GM19328 (cell line): Measurements from ENCODE around the gene PLCB1.
"Not testable (repeated sequence)": the region's sequence is repeated elsewhere in the genome, so short reads cannot be mapped to it uniquely, and the experiment has no call there.

Source experiments
- ATAC-seq: cut with Tn5 transposase; IDR thresholded peaks from one replicate; pipeline ENCODE4 v1.9.1; 2021; ENCODE audit warnings: mild to moderate bottlenecking, moderate library complexity; ENCODE audit not compliant: unreplicated experiment

Gene PLCB1

GRCh38 chr20:8853211-8853610, 721.1 kb downstream of the PLCB1 start:
- ATAC-seq: not testable (repeated sequence)

GRCh38 chr20:8853805-8854338, 721.8 kb downstream of the PLCB1 start:
- ATAC-seq: peak; percentile 76

- no peak for ATAC-seq
Observed at GRCh38 chr20:8854571-8854970, 722.5 kb downstream of the PLCB1 start.

- no peak for ATAC-seq
Observed at GRCh38 chr20:8855315-8855714, 723.2 kb downstream of the PLCB1 start.

- ATAC-seq: no peak
Observed at GRCh38 chr20:8856668-8857067, 724.6 kb downstream of the PLCB1 start.

- ATAC-seq: no peak
Observed at GRCh38 chr20:8858181-8858787, 726.2 kb downstream of the PLCB1 start.

GRCh38 chr20:8860011-8860495, 728.0 kb downstream of the PLCB1 start:
- no peak for ATAC-seq

- no peak for ATAC-seq
Observed at GRCh38 chr20:8862092-8862491, 730.0 kb downstream of the PLCB1 start.

- no peak for ATAC-seq
Observed at GRCh38 chr20:8865636-8866035, 733.6 kb downstream of the PLCB1 start.

- ATAC-seq: no peak
Observed at GRCh38 chr20:8867038-8867740, 735.1 kb downstream of the PLCB1 start.

- ATAC-seq: no peak
Observed at GRCh38 chr20:8870652-8871051, 738.6 kb downstream of the PLCB1 start.

GRCh38 chr20:8874437-8874836, 742.4 kb downstream of the PLCB1 start:
- no peak for ATAC-seq

GRCh38 chr20:8875586-8875985, 743.5 kb downstream of the PLCB1 start:
- ATAC-seq: no peak

- ATAC-seq: no peak
Observed at GRCh38 chr20:8876366-8876765, 744.3 kb downstream of the PLCB1 start.

GRCh38 chr20:8877294-8877693, 745.2 kb downstream of the PLCB1 start:
- ATAC-seq: no peak

GRCh38 chr20:8879669-8880068, 747.6 kb downstream of the PLCB1 start:
- no peak for ATAC-seq

- ATAC-seq: no peak
Observed at GRCh38 chr20:8880085-8880853, 748.2 kb downstream of the PLCB1 start.

- no peak for ATAC-seq
Observed at GRCh38 chr20:8891039-8891438, 759.0 kb downstream of the PLCB1 start.

- no peak for ATAC-seq
Observed at GRCh38 chr20:8895472-8895871, 763.4 kb downstream of the PLCB1 start.

GRCh38 chr20:8898823-8899222, 766.8 kb downstream of the PLCB1 start:
- ATAC-seq: no peak

GRCh38 chr20:8901237-8902025, 769.4 kb downstream of the PLCB1 start:
- ATAC-seq: no peak
